NT2/D1 (cell line): ENCODE data around the gene SMIM5.

Source experiments
- DNase-seq: peaks from one replicate; pipeline ENCODE4 v3.0.0-alpha.2; 2011; ENCODE audit warnings: low read depth, low spot score
- H3K27me3 ChIP-seq: 2 replicates; pipeline ENCODE4 v1.6.0; 2011; ENCODE audit warnings: mild to moderate bottlenecking; ENCODE audit not compliant: insufficient read length, insufficient read depth
- H3K36me3 ChIP-seq: 2 replicates; pipeline ENCODE4 v1.6.1; 2011; ENCODE audit warnings: mild to moderate bottlenecking, low read length, mixed read lengths; ENCODE audit not compliant: insufficient read depth, insufficient read length
- H3K4me1 ChIP-seq: 2 replicates; pipeline ENCODE4 v1.5.1; 2011; ENCODE audit not compliant: insufficient read depth, insufficient read length
- H3K4me3 ChIP-seq: 2 replicates; pipeline ENCODE4 v1.5.1; 2011; ENCODE audit warnings: low read depth; ENCODE audit not compliant: insufficient read length
- H3K9ac ChIP-seq: 2 replicates; pipeline ENCODE4 v1.6.0; 2011; ENCODE audit warnings: low read depth; ENCODE audit not compliant: insufficient read length
- H3K9me3 ChIP-seq: 2 replicates; pipeline ENCODE4 v1.5.1; 2011; ENCODE audit warnings: mild to moderate bottlenecking, low read length; ENCODE audit not compliant: insufficient read depth
- SUZ12 ChIP-seq: IDR thresholded peaks from 2 replicates; pipeline ENCODE4 v1.6.1; 2011; ENCODE audit not compliant: insufficient read length, insufficient read depth; ENCODE audit errors: extremely low read depth
- YY1 ChIP-seq: IDR thresholded peaks from 2 replicates; pipeline ENCODE4 v1.6.1; 2011; ENCODE audit not compliant: insufficient read length, insufficient read depth
- ZNF274 ChIP-seq: IDR thresholded peaks from 2 replicates; pipeline ENCODE4 v1.6.1; 2011; ENCODE audit warnings: mild to moderate bottlenecking, low read depth, low read length

Gene SMIM5

DNA sequence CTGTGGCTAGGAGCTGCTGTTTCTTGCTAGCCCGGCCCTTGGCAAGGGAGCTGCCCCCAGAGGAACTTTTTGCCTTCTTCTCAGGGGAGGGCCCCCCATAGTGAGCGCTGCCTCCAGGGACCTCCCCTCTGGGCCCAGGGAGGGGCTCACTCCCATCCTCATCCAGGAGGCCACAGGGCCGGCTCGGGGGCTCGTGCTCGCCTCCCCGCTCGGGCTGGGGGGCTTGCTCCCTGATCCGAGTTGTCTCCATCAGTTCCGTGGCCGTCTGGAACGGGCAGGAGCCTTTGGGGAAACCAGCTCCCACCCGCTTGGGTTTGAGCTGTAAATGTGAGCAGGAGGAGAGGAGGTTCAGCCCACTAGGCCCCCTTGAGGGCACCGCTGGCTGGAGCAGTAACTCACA is 4.1 kb upstream of the SMIM5 start:
- DNase-seq = no peak
- TF ChIP-seq ZNF274 = no peak
- no peak for TF ChIP-seq YY1
- TF ChIP-seq SUZ12 = no peak
- no peak overlapping the region for H3K9ac ChIP-seq
- peaks cover 35% of the 10 kb centered on the region for H3K4me1 ChIP-seq
- no peak overlapping the region for H3K4me3 ChIP-seq
- peaks cover 74% of the 10 kb centered on the region for H3K36me3 ChIP-seq
- no peaks in the 10 kb centered on the region for H3K27me3 ChIP-seq
- no peaks in the 10 kb centered on the region for H3K9me3 ChIP-seq

DNA sequence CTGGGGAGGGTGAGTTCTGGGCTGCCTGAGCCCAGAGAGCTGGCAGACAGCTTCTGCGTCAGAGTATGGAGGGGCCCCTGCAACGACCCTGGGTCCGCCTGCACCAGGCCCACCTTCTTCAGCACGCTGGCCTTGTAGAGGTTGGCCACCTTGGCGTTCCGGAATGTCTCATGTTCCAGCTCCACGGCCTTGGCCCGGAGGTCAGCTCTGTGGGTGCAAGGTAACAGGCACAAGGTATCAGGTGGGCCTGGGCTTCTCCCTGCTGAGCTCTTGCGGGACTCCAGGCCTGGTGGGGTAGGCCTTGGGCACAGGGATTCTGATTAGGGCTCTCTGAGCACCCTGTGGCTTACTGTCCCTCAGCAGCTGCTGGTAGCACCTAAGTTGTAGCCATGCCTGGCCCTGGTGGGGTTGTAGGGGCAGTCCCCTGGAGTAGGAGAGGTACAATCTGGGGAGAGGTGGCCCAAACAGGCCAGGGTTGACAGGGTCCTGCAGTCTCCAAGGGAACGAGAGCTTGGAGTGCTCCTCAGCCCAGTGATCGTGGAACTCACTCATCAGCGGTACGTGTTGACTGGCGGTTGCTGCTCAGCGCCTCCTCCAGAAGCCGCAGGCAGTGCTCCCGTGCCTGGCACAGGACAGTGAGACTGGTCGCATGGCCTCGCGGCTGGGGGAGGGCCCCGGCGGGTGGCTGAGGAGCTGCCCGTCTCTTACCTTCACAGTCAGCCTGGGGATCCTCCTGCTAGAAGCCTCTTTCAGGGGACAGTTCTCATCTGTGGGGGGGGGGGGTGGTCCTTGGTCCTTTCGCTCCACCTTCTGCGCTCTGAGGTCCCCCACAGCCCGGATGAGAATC is 2.9 kb upstream of the SMIM5 start:
- H3K27me3 ChIP-seq = no peaks in the 10 kb centered on the region
- H3K9ac ChIP-seq = no peak overlapping the region
- no peaks in the 10 kb centered on the region for H3K9me3 ChIP-seq
- H3K36me3 ChIP-seq = peaks cover 70% of the 10 kb centered on the region
- no peak for DNase-seq
- no peak overlapping the region for H3K4me3 ChIP-seq
- H3K4me1 ChIP-seq = peaks cover 40% of the 10 kb centered on the region
- no peak for TF ChIP-seq SUZ12
- TF ChIP-seq YY1 = no peak
- TF ChIP-seq ZNF274 = no peak

DNA sequence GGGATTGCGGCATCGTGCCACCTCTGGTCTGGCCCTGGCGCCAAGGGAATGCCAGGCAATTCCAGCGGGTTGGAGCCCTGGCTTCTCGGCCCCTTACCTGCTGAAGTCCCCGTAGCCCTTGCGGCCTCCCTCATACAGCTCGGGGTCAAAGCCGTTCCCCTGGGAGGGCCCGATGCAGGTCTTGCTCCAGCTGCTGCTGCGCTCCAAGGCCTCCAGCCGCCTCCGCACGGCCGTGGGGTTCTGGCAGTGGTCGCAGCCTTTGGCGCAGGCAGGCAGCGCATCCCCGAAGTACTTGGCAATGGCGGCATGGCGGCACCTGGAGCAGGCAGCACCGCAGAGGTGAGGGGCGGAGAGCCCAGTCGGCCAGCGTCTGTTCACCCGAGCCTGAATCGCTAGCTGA is 1.9 kb upstream of the SMIM5 start:
- no peaks in the 10 kb centered on the region for H3K9me3 ChIP-seq
- peaks cover 37% of the 10 kb centered on the region for H3K4me1 ChIP-seq
- H3K27me3 ChIP-seq = no peaks in the 10 kb centered on the region
- DNase-seq = no peak
- no peak overlapping the region for H3K9ac ChIP-seq
- H3K36me3 ChIP-seq = peaks cover 70% of the 10 kb centered on the region
- no peak overlapping the region for H3K4me3 ChIP-seq
- no peak for TF ChIP-seq YY1
- TF ChIP-seq ZNF274 = no peak
- TF ChIP-seq SUZ12 = no peak

DNA sequence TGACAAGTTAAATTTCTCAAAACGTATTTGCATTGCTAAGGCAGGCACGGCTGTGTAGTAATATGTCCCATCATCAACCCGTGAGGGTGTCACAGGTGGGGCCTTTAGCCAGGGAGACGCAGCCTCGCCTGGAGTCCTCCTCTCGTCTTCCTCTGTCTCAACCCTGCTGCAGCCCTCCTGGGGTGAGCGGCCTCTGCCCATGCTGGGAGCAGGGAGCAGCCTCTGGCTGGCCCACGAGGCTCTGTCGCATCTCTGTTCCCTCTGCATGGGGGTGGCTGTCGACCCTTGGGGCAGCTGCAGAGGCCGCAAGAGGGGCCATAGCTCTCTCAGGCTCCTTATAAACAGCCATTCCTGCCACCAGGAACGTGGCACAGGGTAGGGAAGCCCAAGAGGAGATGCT is 806 bp upstream of the SMIM5 start:
- no peak for DNase-seq

DNA sequence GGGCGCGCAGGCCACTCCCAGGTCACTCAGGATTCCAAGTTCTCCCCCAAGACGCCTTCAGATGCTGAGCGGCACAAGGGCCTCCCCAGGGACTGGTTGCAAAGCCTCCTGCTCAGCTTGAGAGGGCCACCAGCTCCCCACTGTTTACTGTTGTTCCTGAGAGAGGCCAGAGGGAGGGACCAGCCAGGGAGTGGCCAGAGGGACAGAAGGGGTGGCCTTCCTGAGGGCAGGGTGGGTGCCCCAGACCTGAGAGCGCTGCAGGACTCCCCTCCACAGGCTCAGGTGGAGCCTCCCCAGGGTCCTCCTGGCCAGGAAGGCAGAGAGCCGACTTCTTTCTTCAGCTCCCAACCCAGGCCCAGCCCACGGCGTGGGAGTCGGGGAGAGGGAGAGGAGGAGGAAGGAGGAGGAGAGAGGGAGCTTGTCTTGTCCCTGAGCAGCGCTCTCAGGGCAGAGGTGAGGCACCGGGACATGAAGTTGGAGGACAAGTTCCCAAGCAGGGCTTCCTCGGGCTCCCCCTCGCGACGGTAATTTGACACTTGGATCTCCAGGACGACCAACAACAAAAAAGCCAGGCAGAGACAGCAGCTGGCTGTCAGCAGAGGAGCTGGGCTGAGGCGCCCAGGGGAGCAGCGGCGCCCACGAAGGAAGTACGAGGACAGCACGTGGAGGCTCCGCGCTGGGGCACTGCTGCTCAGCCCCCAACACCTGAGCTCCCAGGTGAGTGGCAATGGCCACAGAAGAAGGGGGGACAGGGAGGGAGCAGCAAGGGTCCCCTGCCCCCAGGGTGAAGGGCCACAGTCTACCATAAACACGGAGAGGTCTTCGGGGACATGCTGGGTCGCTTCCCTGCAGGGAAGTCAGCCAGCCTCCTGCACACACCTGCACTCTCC is 497 bp downstream of the SMIM5 start:
- TF ChIP-seq ZNF274 = no peak
- no peak for TF ChIP-seq SUZ12
- TF ChIP-seq YY1 = no peak
- peak; percentile 77 for DNase-seq
- peak overlapping the region; percentile 2 for H3K4me3 ChIP-seq

More for the DNA sequence above, 806 bp upstream of the SMIM5 start:
- TF ChIP-seq SUZ12 (no peak), YY1 (no peak), ZNF274 (no peak)
- H3K36me3 ChIP-seq = peaks cover 70% of the 10 kb centered on the region
- no peak overlapping the region for H3K4me3 ChIP-seq
- H3K9ac ChIP-seq = peak overlapping the region; percentile 78
- H3K4me1 ChIP-seq = peaks cover 42% of the 10 kb centered on the region
- no peaks in the 10 kb centered on the region for H3K27me3 ChIP-seq
- H3K9me3 ChIP-seq = no peaks in the 10 kb centered on the region

DNA sequence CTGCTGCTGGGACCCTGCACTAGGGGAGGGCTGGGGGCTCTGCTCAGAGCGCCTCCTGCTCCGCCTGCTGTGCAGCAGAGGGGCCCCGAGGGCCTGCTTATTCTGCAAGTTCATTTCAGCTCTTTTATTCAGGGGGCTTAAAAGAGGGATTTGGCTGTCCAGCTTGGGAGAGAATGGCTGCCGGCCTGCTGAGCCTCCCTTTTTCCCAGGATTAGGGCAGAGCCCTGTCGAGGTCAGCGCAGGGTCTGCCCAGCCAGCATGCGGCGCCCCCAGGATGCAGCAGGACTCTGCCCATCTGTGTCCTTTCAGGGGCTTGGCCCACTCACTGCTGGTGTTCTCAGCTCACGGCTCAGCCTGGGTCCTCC is 1.1 kb downstream of the SMIM5 start:
- no peak for TF ChIP-seq ZNF274
- no peak for TF ChIP-seq SUZ12
- TF ChIP-seq YY1 = no peak
- Histone ChIP-seq H3K36me3 (peaks cover 72% of the 10 kb centered on the region), H3K9me3 (no peaks in the 10 kb centered on the region), H3K4me3 (no peak overlapping the region), H3K4me1 (peaks cover 40% of the 10 kb centered on the region), H3K9ac (peak overlapping the region; percentile 62), H3K27me3 (no peaks in the 10 kb centered on the region)
- DNase-seq = no peak

More for the DNA sequence above, 497 bp downstream of the SMIM5 start:
- no peaks in the 10 kb centered on the region for H3K27me3 ChIP-seq
- H3K9me3 ChIP-seq = no peaks in the 10 kb centered on the region
- H3K36me3 ChIP-seq = peaks cover 71% of the 10 kb centered on the region
- peaks cover 40% of the 10 kb centered on the region for H3K4me1 ChIP-seq
- H3K9ac ChIP-seq = peak overlapping the region; percentile 66

DNA sequence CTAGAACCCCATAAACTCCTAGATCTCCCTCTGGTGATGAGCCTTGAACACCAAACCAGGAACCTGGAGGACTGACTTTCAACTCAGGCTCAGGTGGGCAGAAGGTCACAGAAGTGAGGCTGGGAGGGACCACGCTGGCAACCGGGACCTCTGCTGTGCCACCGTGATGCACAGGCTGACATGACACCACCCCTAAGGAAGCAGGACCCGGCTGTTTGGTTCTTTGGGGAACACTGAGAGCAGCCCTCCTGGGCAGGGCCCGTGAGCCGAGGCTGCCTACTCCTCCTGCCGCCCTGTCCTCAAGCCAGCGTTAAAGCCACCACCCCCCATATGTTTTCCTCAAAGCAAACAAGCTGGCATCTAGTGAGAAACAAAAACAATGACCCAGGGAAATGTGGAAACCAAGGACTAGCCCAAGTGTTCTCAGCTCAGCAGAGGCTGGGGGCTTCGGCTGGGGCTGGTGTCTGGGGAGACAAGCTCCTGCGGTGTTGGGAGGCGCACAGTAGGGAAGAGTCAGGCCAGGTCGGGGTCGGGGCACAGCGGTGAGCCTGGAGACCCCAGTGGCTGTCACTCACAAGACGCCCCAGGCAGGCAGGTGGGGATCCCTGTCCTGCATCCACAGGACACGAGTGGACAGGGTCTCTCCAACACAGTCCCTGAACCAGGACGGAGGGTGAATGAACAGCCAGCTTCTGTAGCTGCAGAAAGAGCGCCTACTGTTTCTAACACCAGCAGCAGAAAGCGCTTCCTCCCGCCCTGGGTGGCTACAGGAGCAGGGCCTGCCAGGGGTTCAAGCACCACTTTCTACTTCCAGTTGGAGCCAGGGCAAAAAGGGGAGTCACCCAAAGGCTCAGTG is 1.7 kb downstream of the SMIM5 start:
- Histone ChIP-seq H3K4me1 (peaks cover 40% of the 10 kb centered on the region), H3K9me3 (no peaks in the 10 kb centered on the region), H3K36me3 (peaks cover 70% of the 10 kb centered on the region), H3K4me3 (no peak overlapping the region), H3K27me3 (no peaks in the 10 kb centered on the region), H3K9ac (peak overlapping the region; percentile 62)
- DNase-seq = no peak
- TF ChIP-seq SUZ12 (no peak), YY1 (no peak), ZNF274 (no peak)
